22Rv1 (cell line): ENCODE measurements around the gene PPP4C.

Experiments used
- CTCF ChIP-seq: fragments of 450-650 bp; IDR thresholded peaks from 2 replicates; pipeline ENCODE4 v1.5.1; 2017; ENCODE audit warnings: mild to moderate bottlenecking
- ZFX ChIP-seq: fragments of 450-650 bp; IDR thresholded peaks from 2 replicates; pipeline ENCODE4 v1.6.1; 2017; ENCODE audit warnings: antibody characterized with exemption, borderline replicate concordance

DNA sequence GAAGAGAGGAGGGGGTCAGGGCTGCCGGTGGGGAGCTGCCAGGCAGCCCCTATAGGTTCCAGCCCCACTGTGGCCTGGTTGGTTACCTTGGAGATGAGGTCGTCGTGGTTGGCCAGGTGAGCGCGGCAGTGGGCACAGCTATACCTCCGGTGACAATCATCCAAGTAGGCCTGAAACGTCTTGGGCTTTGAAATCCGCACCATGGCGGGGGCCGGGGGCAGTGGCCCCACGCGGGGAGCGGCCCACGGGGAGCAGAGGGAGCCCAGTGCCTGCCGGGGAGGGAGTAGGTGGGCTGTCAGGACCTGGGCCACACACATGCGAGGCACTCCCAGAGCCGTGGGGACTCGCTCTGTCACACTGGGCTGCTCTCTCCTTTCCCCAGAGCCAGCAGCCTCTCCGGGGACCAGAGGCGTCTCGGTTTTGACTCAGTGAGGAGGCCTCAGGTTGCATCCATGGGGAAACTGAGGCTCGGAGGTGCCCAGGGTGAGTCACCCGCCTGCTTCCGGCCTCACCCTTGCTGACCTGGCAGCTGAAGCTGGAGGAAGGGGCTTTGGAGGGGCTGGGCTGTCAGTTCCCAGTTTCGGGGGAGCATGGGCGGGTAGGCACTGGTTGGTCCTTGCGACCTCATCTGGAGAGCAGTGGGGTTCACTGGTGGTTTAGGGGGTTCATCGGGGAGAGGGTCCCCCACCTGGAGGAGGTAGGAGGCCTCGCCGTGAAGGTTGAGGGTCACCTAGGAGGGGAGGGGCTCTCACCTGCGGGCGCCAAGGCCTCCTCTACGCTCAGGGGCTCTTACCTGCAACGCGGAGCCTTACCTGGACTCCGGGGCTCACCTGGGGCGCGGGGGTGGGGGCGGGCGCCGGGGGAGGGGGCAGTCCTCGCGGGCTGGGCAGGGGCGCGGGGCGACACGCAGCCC, 19.6 kb downstream of the PPP4C start:
- TF ChIP-seq CTCF (no peak), ZFX (no peak)
